Ascending aorta (tissue), 2 donors: ENCODE measurements around the gene TGFB1. TPM values are rescaled to one million over a fixed set of nuclear protein-coding genes. Genes with fewer than 3 reads are reported as not detected.

ENCODE experiments used
- DNase-seq, 2 donors: peaks; one replicate each; pipeline ENCODE4 v3.0.0-alpha.2; 2019; ENCODE audit warnings: low spot score in 2 of 2
- H3K27ac ChIP-seq, 2 donors: fragments of 200-600 bp; sonication (generic); one replicate each; pipeline ENCODE4 v1.5.1; 2016 to 2017; ENCODE audit warnings: mild to moderate bottlenecking in 1 of 2
- H3K27me3 ChIP-seq: fragments of 200-600 bp; sonication (generic); one replicate; pipeline ENCODE4 v1.5.1; 2017
- H3K36me3 ChIP-seq, 2 donors: fragments of 200-600 bp; sonication (generic); one replicate each; pipeline ENCODE4 v1.5.1; 2016
- H3K4me1 ChIP-seq, 2 donors: fragments of 200-600 bp; sonication (generic); one replicate each; pipeline ENCODE4 v1.5.1; 2016 to 2017; ENCODE audit warnings: mild to moderate bottlenecking in 1 of 2
- H3K4me3 ChIP-seq, 2 donors: fragments of 200-600 bp; sonication (generic); one replicate each; pipeline ENCODE4 v1.5.1; 2016 to 2017; ENCODE audit warnings: mild to moderate bottlenecking in 1 of 2
- H3K9me3 ChIP-seq, 2 donors: fragments of 200-600 bp; sonication (generic); one replicate each; pipeline ENCODE4 v1.5.1; 2016
- intact Hi-C: fragments of 100-400 bp; cut with DNase I; formaldehyde crosslinking; loops from one replicate; pipeline ENCODE4 v1.15.1; 2023
- total RNA-seq: library from RNA; depleted of rRNA; stranded (reverse); fragments of >200 nt; gene quantifications from one replicate; pipeline ENCODE4 v1.1.0, GENCODE V29; 2016
- TF ChIP-seq, protein P1 (sequence below), 3 experiments: fragments of 200-600 bp in 2 of 3; fragments of 450-650 bp in 1 of 3; sonication (generic) in 2 of 3; IDR thresholded peaks; one replicate each; pipeline ENCODE4 v1.5.1; 2016 to 2019; ENCODE audit warnings: antibody characterized with exemption in 3 of 3, mild to moderate bottlenecking in 1 of 3, moderate library complexity in 1 of 3

Gene TGFB1
- total RNA-seq, 1 donor from 2014 or later: 103 TPM

GRCh38 chr19:41362143-41362847 is 8.6 kb upstream of the TGFB1 start:
- H3K4me1 ChIP-seq: peaks cover 0 to 8% of the 10 kb centered on the region in 2 donors
- TF ChIP-seq, protein P1, sequence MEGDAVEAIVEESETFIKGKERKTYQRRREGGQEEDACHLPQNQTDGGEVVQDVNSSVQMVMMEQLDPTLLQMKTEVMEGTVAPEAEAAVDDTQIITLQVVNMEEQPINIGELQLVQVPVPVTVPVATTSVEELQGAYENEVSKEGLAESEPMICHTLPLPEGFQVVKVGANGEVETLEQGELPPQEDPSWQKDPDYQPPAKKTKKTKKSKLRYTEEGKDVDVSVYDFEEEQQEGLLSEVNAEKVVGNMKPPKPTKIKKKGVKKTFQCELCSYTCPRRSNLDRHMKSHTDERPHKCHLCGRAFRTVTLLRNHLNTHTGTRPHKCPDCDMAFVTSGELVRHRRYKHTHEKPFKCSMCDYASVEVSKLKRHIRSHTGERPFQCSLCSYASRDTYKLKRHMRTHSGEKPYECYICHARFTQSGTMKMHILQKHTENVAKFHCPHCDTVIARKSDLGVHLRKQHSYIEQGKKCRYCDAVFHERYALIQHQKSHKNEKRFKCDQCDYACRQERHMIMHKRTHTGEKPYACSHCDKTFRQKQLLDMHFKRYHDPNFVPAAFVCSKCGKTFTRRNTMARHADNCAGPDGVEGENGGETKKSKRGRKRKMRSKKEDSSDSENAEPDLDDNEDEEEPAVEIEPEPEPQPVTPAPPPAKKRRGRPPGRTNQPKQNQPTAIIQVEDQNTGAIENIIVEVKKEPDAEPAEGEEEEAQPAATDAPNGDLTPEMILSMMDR (IDR thresholded peaks at IDR 0.05): no peak
- intact Hi-C loops: no loop called here
- H3K27ac ChIP-seq: no peak overlapping the region
- no peak overlapping the region for H3K4me3 ChIP-seq
- no peak for DNase-seq
- no peaks in the 10 kb centered on the region for H3K36me3 ChIP-seq
- no peaks in the 10 kb centered on the region for H3K27me3 ChIP-seq
- no peaks in the 10 kb centered on the region for H3K9me3 ChIP-seq

- Histone ChIP-seq H3K27ac (no peak overlapping the region), H3K4me3 (no peak overlapping the region), H3K36me3 (no peaks in the 10 kb centered on the region), H3K27me3 (no peaks in the 10 kb centered on the region), H3K9me3 (no peaks in the 10 kb centered on the region), H3K4me1 (peaks cover 0 to 7% of the 10 kb centered on the region in 2 donors)
- TF ChIP-seq, protein P1 (IDR thresholded peaks at IDR 0.05): no peak
- DNase-seq: no peak
- intact Hi-C loops: no loop called here
These were observed 6.0 kb upstream of the TGFB1 start for GRCh38 chr19:41359741-41360140.

DNA sequence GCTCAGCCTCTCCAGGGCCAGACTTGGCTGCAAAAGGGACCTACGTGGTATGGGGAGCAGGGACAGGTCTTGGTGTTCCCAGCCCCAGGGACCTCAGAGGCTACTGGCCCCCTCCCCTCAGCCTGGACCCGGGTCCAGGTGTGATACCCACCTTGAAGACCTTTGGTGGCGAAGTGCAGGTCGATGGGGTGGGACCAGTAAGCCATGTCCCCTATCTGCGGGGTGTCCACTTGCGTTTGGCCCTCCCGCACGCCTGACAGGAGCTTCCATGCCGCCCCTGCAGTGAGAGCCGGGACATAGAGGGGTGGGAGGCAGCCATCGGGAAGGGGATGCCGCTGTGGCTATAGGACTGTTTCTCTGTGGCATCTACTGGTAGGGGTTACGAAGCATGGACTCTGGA is 4.0 kb upstream of the TGFB1 start:
- H3K4me1 ChIP-seq: no peaks in the 10 kb centered on the region
- H3K9me3 ChIP-seq: no peaks in the 10 kb centered on the region
- H3K27ac ChIP-seq: no peak overlapping the region
- TF ChIP-seq, protein P1 (IDR thresholded peaks at IDR 0.05): no peak
- intact Hi-C loops: no loop called here
- no peak for DNase-seq
- no peaks in the 10 kb centered on the region for H3K27me3 ChIP-seq
- H3K4me3 ChIP-seq: no peak overlapping the region
- H3K36me3 ChIP-seq: no peaks in the 10 kb centered on the region

- TF ChIP-seq, protein P1 (IDR thresholded peaks at IDR 0.05): no peak
- intact Hi-C loops: no loop called here
These were observed 3.4 kb upstream of the TGFB1 start for GRCh38 chr19:41356984-41357739.

GRCh38 chr19:41355802-41356201 is 2.1 kb upstream of the TGFB1 start:
- Histone ChIP-seq H3K36me3 (no peaks in the 10 kb centered on the region), H3K27me3 (no peaks in the 10 kb centered on the region), H3K9me3 (no peaks in the 10 kb centered on the region), H3K4me3 (no peak overlapping the region), H3K4me1 (no peaks in the 10 kb centered on the region), H3K27ac (no peak overlapping the region)
- no peak for DNase-seq
- intact Hi-C loops: loop anchor here (2.0 kb wide), 2 partner anchors 21 to 47 kb away; partner anchors contain the start of gene TMEM91
- TF ChIP-seq, protein P1 (IDR thresholded peaks at IDR 0.05): no peak

More at GRCh38 chr19:41356984-41357739, 3.4 kb upstream of the TGFB1 start:
- Histone ChIP-seq H3K27ac (no peak overlapping the region), H3K36me3 (no peaks in the 10 kb centered on the region), H3K27me3 (no peaks in the 10 kb centered on the region), H3K4me1 (no peaks in the 10 kb centered on the region), H3K9me3 (no peaks in the 10 kb centered on the region), H3K4me3 (no peak overlapping the region)
- no peak for DNase-seq
